ENCODE data around the gene OTOS. TPM values are rescaled to one million over a fixed set of nuclear protein-coding genes. Genes with fewer than 3 reads are reported as not detected.

Gene OTOS
- total RNA-seq, 1 donor from 2014 or later: not detected

DNA sequence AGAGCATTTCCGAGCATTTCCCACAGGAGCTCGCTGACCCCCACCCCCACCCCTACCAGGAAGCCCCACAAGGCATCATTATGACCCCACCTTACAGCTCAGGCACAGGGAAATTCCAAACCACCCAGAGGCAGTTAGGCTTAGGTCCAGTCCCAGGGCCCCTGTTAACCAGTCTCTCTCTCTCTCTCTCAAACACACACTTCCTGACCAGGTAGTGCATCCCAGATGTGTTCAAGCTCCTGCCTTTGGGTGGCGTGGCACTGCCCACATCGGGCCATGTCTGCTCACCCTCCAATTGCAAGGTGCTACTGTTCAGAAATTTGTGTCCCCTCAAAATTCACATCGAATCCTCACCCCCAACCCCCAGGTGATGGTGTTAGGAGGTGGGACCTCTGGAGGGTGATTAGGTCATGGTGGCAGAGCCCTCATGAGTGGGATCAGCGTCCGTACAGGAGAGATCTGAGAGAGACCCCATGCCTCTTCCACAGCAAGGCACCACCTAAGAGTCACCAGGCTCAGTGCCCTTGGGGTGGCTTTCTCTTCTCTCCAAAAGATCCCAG is 13.2 kb downstream of the OTOS start:
- no peaks in the 10 kb centered on the region for H3K27me3 ChIP-seq (ENCODE audit: low read depth)
- no peak for DNase-seq
- H3K9me3 ChIP-seq: no peaks in the 10 kb centered on the region
- no peaks in the 10 kb centered on the region for H3K4me1 ChIP-seq
- TF ChIP-seq, protein P1, sequence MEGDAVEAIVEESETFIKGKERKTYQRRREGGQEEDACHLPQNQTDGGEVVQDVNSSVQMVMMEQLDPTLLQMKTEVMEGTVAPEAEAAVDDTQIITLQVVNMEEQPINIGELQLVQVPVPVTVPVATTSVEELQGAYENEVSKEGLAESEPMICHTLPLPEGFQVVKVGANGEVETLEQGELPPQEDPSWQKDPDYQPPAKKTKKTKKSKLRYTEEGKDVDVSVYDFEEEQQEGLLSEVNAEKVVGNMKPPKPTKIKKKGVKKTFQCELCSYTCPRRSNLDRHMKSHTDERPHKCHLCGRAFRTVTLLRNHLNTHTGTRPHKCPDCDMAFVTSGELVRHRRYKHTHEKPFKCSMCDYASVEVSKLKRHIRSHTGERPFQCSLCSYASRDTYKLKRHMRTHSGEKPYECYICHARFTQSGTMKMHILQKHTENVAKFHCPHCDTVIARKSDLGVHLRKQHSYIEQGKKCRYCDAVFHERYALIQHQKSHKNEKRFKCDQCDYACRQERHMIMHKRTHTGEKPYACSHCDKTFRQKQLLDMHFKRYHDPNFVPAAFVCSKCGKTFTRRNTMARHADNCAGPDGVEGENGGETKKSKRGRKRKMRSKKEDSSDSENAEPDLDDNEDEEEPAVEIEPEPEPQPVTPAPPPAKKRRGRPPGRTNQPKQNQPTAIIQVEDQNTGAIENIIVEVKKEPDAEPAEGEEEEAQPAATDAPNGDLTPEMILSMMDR (IDR thresholded peaks at IDR 0.05): no peak
- no peak overlapping the region for H3K27ac ChIP-seq
- H3K36me3 ChIP-seq: peaks cover 56% of the 10 kb centered on the region
- no peak for ATAC-seq
- H3K4me3 ChIP-seq: no peak overlapping the region
- intact Hi-C loops (cut with DNase I): no loop called here

DNA sequence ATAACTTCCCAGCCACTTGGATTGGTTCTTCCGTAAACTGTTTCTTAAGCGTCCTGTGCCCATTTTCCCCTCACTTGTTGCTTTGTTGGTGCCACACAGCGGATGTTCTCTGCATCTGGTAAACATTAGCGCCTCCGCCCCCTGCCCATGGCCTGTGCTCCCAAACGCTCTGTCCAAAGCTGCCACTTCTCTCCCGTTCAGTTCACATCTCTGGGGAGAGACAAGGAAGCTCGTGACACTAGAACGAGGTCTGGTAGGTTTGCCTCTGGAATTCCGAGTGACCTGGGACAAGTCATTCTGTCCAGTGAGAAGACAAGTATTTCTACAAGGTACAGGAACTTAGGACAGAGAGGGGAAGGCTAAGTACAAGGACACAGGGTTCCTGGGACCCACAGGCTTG is 13.7 kb downstream of the OTOS start:
- H3K27me3 ChIP-seq (ENCODE audit: low read depth): no peaks in the 10 kb centered on the region
- H3K4me1 ChIP-seq: no peaks in the 10 kb centered on the region
- DNase-seq (peak; percentile 11), ATAC-seq (no peak)
- no peak overlapping the region for H3K4me3 ChIP-seq
- H3K27ac ChIP-seq: no peak overlapping the region
- TF ChIP-seq, protein P1 (IDR thresholded peaks at IDR 0.05): no peak
- H3K36me3 ChIP-seq: peaks cover 50% of the 10 kb centered on the region
- H3K9me3 ChIP-seq: no peaks in the 10 kb centered on the region
- intact Hi-C loops (cut with DNase I): no loop called here

DNA sequence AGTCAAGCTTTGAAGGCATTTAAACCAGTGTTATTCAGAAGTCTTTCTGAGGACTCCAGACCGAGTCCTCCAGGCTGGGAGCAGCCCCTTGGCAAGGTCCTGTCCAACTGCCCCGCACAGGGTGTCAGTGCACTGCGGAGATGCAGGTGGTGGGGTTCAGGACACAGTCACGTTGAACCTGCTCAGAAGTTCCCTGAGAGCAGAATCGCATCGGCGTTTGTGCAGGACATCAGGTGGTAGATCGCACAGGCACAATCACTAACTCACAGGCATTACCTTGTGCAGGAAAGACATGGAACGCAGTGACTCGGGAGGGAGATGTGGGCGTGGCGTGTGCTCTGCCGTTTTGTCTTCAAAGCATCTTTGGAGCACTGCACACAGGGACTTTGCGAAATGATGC is 14.7 kb downstream of the OTOS start:
- ATAC-seq: no peak
- Histone ChIP-seq H3K27ac (no peak overlapping the region), H3K36me3 (peaks cover 40% of the 10 kb centered on the region), H3K4me1 (no peaks in the 10 kb centered on the region), H3K9me3 (no peaks in the 10 kb centered on the region), H3K27me3 (ENCODE audit: low read depth) (no peaks in the 10 kb centered on the region), H3K4me3 (no peak overlapping the region)
- peak; percentile 17 for DNase-seq
- intact Hi-C loops (cut with DNase I): no loop called here
- TF ChIP-seq, protein P1 (IDR thresholded peaks at IDR 0.05): no peak

DNA sequence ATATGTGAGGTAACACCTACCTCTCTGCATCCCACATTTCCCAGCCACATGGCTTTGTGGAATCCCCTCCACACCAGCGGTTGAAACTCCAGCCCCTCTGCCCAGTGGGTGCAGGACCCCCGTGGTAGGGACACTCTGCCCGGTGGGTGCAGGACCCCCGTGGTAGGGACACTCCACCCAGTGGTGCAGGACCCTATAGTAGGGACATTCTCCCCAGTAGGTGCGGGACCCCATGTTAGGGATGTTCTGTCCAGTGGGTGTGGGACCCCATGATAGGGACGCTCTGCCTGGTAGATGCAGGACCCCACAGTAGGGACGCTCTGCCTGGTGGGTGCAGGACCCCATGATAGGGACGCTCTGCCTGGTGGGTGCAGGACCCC is 15.8 kb downstream of the OTOS start:
- Histone ChIP-seq H3K9me3 (no peaks in the 10 kb centered on the region), H3K27me3 (ENCODE audit: low read depth) (no peaks in the 10 kb centered on the region), H3K27ac (no peak overlapping the region), H3K4me3 (no peak overlapping the region), H3K36me3 (peaks cover 29% of the 10 kb centered on the region), H3K4me1 (no peaks in the 10 kb centered on the region)
- TF ChIP-seq, protein P1 (IDR thresholded peaks at IDR 0.05): no peak
- DNase-seq (peak; percentile 15), ATAC-seq (peak in 1 of 2 donors; percentile 22)
- intact Hi-C loops (cut with DNase I): no loop called here

DNA sequence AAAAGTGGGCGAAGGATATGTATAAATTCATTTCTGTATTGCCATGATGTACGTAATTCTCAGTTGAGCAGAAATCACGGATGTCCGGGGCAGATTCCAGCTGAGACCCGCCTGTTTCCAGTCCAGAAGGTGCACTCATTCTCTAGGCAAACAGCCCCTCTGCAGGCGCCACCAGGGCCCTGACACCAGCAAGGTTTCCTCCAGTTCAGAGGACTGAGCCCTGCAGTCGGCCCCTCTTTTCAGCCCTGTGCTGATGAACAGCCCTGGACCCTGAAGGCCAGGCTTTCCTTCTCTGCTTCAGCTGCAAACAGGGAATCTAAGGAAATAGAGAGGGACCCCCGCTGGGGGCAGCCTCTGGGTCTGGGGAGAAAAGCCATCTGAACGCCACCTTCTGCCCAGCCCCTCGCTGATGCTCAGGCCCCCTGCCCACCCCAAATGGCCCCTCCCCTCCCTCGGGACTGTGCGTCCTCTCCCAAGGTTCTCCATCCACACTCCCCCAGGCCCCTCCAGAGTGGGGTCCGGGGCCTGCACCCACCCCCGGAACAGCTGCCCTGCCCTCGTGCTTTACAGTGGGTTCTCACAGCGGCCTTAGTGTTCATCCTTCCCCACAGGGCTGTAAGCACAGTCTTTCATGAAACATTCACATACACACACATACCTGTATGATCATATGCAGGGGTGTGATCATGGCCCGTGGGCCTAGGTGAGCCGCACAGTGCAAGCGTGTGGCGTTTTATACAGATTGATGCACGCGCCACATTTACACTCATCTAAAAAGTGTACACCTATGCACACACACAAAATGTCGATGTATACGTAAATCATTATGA is 16.4 kb downstream of the OTOS start:
- ATAC-seq (peak in 1 of 2 donors; percentile 36), DNase-seq (peak; percentile 20)
- intact Hi-C loops (cut with DNase I): no loop called here
- H3K27ac ChIP-seq: no peak overlapping the region
- peaks cover 24% of the 10 kb centered on the region for H3K36me3 ChIP-seq
- no peaks in the 10 kb centered on the region for H3K4me1 ChIP-seq
- H3K4me3 ChIP-seq: no peak overlapping the region
- TF ChIP-seq, protein P1 (IDR thresholded peaks at IDR 0.05): no peak
- no peaks in the 10 kb centered on the region for H3K9me3 ChIP-seq
- H3K27me3 ChIP-seq (ENCODE audit: low read depth): no peaks in the 10 kb centered on the region

All from lower lobe of right lung (tissue), 2 donors.